ENCODE data around the gene HAGH. TPM values are rescaled to one million over a fixed set of nuclear protein-coding genes. Genes with fewer than 3 reads are reported as not detected.

HAGH gene
- total and polyA plus RNA-seq, 10 of the 15 experiments (the other 5 are each of a cell fraction or from before 2014, with no cell fraction given): 2.0 to 50.1 (median 22.4) TPM

GRCh38 chr16:1851793-1852192, 25.2 kb upstream of the HAGH start (continued):
- TF ChIP-seq REST (IDR thresholded peaks at IDR 0.05; ENCODE audit: low read depth, low read length): no peak
- TF ChIP-seq HDGF (IDR thresholded peaks at IDR 0.05): no peak
- no peak for TF ChIP-seq ATF3 (IDR thresholded peaks at IDR 0.05; ENCODE audit: borderline replicate concordance, extremely low read depth, low read depth, low read length)

GRCh38 chr16:1850981-1851380, 24.4 kb upstream of the HAGH start:
- no peak for ATAC-seq
- Histone ChIP-seq H3K4me1 (ENCODE audit: control insufficient read depth, insufficient read depth, low read length) (no peaks in the 10 kb centered on the region), H3K27ac (ENCODE audit: control insufficient read depth, insufficient read depth) (no peak overlapping the region), H3K79me2 (ENCODE audit: control insufficient read depth, insufficient read depth, low read length) (no peaks in the 10 kb centered on the region), H3K9me3 (replicated peaks; ENCODE audit: control insufficient read depth, insufficient read depth, low read length) (no peaks in the 10 kb centered on the region), H3K4me2 (ENCODE audit: control insufficient read depth, insufficient read depth) (no peak overlapping the region), H3K9ac (ENCODE audit: control insufficient read depth, insufficient read depth, low read length) (no peak overlapping the region), H2AFZ (ENCODE audit: control insufficient read depth, low read depth, low read length) (no peak overlapping the region), H3K4me3 (no peak overlapping the region), H3K36me3 (ENCODE audit: control insufficient read depth in 2 of 2, insufficient read depth in 2 of 2, low read length in 1 of 2) (no peaks in the 10 kb centered on the region), H4K20me1 (ENCODE audit: control insufficient read depth, insufficient read depth) (no peaks in the 10 kb centered on the region), H3K27me3 (replicated peaks in 1 of 2; ENCODE audit: control insufficient read depth in 2 of 2, insufficient read depth in 2 of 2, low read length in 1 of 2) (no peaks in the 10 kb centered on the region)
- SMC1A ChIA-PET (ENCODE audit: uncharacterized antibody, unreplicated experiment): no interaction called here
- TF ChIP-seq BMI1 (IDR thresholded peaks at IDR 0.05; ENCODE audit: borderline replicate concordance) (no peak), SREBF1 (IDR thresholded peaks at IDR 0.05; ENCODE audit: low read length) (no peak), KLF5 (IDR thresholded peaks at IDR 0.05; ENCODE audit: partially characterized antibody) (no peak), RAD21 (IDR thresholded peaks at IDR 0.05; ENCODE audit: insufficient read depth, low read depth, low read length) (no peak), USF2 (IDR thresholded peaks at IDR 0.05; ENCODE audit: borderline replicate concordance, low read depth, low read length) (no peak), CBX5 (IDR thresholded peaks at IDR 0.05; ENCODE audit: low read depth) (no peak), BRCA1 (IDR thresholded peaks at IDR 0.05; ENCODE audit: low read depth, low read length) (no peak), IRF4 (IDR thresholded peaks at IDR 0.05; ENCODE audit: low read depth, low read length) (no peak), MYB (IDR thresholded peaks at IDR 0.05; ENCODE audit: borderline replicate concordance, low read depth, low read length) (no peak), EZH2 (IDR thresholded peaks at IDR 0.05; ENCODE audit: borderline replicate concordance, control insufficient read depth, low read depth, low read length) (no peak)
- WGBS (ENCODE audit: insufficient coverage, insufficient replicate concordance, low lambda C conversion rate, missing lambda C conversion rate): 36% methylated on average over 7 of the region's 7 CpGs
- RAD21 ChIA-PET (ENCODE audit: unreplicated experiment): no interaction called here
- CTCF ChIA-PET: no interaction called here
- intact Hi-C loops (cut with micrococcal nuclease; ENCODE audit: unreplicated experiment): no loop called here
- no peak for FAIRE-seq
- no TSS peak for BruUV-seq (replicated peaks)
- in situ Hi-C loops (cut with MboI): no loop called here
- POLR2A ChIA-PET: no interaction called here
- DNase-seq (ENCODE audit: low read depth, low spot score): no peak
